Transverse colon (tissue), 4 donors: Measurements from ENCODE around the gene PLCL1.

ENCODE experiments used
- CTCF ChIP-seq, 5 experiments: fragments of 200-600 bp in 3 of 5; fragments of 450-650 bp in 2 of 5; sonication (generic) in 3 of 5; IDR thresholded peaks; 1 replicate in 2 of 5; 2 replicates in 3 of 5; pipeline ENCODE4 v1.5.1; 2016 to 2017; ENCODE audit warnings: antibody characterized with exemption in 5 of 5, inconsistent platforms in 3 of 5, mild to moderate bottlenecking in 2 of 5, moderate library complexity in 1 of 5
- EP300 ChIP-seq: sonication (generic); formaldehyde crosslinking; IDR thresholded peaks from one replicate; pipeline ENCODE4 v1.6.1; 2017; ENCODE audit warnings: antibody characterized with exemption, low read depth
- POLR2AphosphoS5 ChIP-seq, 3 donors: sonication (generic); formaldehyde crosslinking; IDR thresholded peaks; one replicate each; pipeline ENCODE4 v1.6.1; 2016; ENCODE audit warnings: antibody characterized with exemption in 3 of 3

DNA sequence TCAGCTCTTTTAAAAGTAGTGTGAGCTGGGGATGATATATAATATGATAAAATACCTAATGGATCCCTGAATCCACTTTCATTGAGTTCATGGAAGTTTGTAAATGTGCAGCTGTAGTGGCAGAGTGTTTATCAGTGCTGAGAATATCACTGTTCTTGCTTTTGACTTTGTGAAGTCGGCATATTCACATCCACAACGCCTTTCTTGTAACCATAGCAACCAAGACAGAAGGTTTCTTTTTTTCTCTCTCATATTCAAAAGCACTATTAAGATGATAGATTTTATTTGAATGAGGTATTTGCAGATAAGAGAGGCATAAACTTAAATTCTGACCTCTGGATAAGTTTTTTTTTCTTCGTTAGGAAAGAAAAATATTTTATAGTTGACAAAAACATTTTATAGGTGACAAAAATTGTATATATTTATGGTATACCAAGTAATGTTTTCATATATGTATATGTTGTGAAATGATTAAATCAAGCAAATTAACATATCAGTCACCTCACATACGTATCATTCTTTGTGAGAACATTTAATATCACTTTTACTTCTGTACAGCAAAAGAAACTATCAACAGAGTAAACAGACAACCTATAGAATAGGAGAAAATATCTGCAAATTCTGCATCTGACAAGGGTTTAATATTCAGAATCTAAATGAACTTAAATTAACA lies 130.0 kb downstream of the PLCL1 start:
- TF ChIP-seq EP300 (no peak), CTCF (IDR thresholded peaks at IDR 0.05) (no peak), POLR2AphosphoS5 (IDR thresholded peaks at IDR 0.05) (no peak)
